ENCODE measurements around the gene OSER1. TPM values are rescaled to one million over a fixed set of nuclear protein-coding genes. Genes with fewer than 3 reads are reported as not detected.

Gene OSER1
- total and polyA plus RNA-seq, 9 of the 15 experiments (the other 6 are each of a cell fraction or from before 2014, with no cell fraction given): 15.5 to 57.3 (median 19.9) TPM

DNA sequence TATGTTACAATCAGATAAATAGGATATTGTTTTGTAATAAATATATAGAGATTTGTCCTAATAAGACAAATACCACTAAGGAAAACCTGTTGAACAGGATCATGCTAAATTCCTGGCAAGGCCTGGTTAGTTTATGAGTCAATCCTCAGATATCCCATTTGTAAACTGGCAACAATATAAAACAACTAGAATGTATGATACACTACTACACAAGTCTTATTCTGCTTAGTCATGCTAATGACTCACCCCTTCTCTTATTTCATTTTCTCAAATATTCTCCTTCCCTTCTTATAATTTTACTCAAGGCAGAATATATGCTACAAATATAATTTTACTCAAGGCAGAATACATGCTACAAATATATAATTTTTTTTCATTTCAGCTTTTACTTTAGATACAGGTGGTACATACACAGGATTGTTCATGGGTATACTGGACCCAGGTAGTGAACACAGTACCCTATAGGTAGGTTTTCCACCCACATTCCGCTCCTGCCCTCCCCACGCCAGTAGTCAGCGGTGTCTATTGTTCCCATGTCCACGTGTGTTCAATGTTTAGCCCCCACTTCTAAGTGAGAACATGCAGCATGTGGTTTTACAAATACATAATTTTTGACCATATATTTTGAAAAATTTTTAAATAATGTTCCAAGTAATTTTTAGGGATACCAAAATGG is 6.3 kb downstream of the OSER1 start (continued):
- TF ChIP-seq, protein P1, sequence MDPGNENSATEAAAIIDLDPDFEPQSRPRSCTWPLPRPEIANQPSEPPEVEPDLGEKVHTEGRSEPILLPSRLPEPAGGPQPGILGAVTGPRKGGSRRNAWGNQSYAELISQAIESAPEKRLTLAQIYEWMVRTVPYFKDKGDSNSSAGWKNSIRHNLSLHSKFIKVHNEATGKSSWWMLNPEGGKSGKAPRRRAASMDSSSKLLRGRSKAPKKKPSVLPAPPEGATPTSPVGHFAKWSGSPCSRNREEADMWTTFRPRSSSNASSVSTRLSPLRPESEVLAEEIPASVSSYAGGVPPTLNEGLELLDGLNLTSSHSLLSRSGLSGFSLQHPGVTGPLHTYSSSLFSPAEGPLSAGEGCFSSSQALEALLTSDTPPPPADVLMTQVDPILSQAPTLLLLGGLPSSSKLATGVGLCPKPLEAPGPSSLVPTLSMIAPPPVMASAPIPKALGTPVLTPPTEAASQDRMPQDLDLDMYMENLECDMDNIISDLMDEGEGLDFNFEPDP (CRISPR knock-in tag; IDR thresholded peaks at IDR 0.05): no peak
- TF ChIP-seq, protein P2, sequence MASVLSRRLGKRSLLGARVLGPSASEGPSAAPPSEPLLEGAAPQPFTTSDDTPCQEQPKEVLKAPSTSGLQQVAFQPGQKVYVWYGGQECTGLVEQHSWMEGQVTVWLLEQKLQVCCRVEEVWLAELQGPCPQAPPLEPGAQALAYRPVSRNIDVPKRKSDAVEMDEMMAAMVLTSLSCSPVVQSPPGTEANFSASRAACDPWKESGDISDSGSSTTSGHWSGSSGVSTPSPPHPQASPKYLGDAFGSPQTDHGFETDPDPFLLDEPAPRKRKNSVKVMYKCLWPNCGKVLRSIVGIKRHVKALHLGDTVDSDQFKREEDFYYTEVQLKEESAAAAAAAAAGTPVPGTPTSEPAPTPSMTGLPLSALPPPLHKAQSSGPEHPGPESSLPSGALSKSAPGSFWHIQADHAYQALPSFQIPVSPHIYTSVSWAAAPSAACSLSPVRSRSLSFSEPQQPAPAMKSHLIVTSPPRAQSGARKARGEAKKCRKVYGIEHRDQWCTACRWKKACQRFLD (CRISPR knock-in tag; IDR thresholded peaks at IDR 0.05): no peak
- TF ChIP-seq, protein P3, sequence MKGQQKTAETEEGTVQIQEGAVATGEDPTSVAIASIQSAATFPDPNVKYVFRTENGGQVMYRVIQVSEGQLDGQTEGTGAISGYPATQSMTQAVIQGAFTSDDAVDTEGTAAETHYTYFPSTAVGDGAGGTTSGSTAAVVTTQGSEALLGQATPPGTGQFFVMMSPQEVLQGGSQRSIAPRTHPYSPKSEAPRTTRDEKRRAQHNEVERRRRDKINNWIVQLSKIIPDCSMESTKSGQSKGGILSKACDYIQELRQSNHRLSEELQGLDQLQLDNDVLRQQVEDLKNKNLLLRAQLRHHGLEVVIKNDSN (CRISPR knock-in tag; IDR thresholded peaks at IDR 0.05): no peak
- TF ChIP-seq ARID1B (IDR thresholded peaks at IDR 0.05) (peak; percentile 79), CAMTA2 (CRISPR knock-in tag; conservative IDR thresholded peaks at IDR 0.05) (no peak), TCFL5 (CRISPR knock-in tag; conservative IDR thresholded peaks at IDR 0.05) (no peak), ZFX (CRISPR knock-in tag; IDR thresholded peaks at IDR 0.05) (no peak), ZNF12 (CRISPR knock-in tag; IDR thresholded peaks at IDR 0.05) (no peak)
- TF ChIP-seq, protein P4, sequence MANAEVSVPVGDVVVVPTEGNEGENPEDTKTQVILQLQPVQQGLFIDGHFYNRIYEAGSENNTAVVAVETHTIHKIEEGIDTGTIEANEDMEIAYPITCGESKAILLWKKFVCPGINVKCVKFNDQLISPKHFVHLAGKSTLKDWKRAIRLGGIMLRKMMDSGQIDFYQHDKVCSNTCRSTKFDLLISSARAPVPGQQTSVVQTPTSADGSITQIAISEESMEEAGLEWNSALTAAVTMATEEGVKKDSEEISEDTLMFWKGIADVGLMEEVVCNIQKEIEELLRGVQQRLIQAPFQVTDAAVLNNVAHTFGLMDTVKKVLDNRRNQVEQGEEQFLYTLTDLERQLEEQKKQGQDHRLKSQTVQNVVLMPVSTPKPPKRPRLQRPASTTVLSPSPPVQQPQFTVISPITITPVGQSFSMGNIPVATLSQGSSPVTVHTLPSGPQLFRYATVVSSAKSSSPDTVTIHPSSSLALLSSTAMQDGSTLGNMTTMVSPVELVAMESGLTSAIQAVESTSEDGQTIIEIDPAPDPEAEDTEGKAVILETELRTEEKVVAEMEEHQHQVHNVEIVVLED (CRISPR knock-in tag; IDR thresholded peaks at IDR 0.05): no peak
- TF ChIP-seq, protein P5, sequence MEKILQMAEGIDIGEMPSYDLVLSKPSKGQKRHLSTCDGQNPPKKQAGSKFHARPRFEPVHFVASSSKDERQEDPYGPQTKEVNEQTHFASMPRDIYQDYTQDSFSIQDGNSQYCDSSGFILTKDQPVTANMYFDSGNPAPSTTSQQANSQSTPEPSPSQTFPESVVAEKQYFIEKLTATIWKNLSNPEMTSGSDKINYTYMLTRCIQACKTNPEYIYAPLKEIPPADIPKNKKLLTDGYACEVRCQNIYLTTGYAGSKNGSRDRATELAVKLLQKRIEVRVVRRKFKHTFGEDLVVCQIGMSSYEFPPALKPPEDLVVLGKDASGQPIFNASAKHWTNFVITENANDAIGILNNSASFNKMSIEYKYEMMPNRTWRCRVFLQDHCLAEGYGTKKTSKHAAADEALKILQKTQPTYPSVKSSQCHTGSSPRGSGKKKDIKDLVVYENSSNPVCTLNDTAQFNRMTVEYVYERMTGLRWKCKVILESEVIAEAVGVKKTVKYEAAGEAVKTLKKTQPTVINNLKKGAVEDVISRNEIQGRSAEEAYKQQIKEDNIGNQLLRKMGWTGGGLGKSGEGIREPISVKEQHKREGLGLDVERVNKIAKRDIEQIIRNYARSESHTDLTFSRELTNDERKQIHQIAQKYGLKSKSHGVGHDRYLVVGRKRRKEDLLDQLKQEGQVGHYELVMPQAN (IDR thresholded peaks at IDR 0.05; ENCODE audit: borderline replicate concordance): no peak
- TF ChIP-seq, protein P6, sequence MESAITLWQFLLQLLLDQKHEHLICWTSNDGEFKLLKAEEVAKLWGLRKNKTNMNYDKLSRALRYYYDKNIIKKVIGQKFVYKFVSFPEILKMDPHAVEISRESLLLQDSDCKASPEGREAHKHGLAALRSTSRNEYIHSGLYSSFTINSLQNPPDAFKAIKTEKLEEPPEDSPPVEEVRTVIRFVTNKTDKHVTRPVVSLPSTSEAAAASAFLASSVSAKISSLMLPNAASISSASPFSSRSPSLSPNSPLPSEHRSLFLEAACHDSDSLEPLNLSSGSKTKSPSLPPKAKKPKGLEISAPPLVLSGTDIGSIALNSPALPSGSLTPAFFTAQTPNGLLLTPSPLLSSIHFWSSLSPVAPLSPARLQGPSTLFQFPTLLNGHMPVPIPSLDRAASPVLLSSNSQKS (CRISPR knock-in tag; IDR thresholded peaks at IDR 0.05): no peak
- TF ChIP-seq, protein P7, sequence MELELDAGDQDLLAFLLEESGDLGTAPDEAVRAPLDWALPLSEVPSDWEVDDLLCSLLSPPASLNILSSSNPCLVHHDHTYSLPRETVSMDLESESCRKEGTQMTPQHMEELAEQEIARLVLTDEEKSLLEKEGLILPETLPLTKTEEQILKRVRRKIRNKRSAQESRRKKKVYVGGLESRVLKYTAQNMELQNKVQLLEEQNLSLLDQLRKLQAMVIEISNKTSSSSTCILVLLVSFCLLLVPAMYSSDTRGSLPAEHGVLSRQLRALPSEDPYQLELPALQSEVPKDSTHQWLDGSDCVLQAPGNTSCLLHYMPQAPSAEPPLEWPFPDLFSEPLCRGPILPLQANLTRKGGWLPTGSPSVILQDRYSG (tag; conservative IDR thresholded peaks at IDR 0.05; ENCODE audit: low read depth): no peak
- TF ChIP-seq, protein P8, sequence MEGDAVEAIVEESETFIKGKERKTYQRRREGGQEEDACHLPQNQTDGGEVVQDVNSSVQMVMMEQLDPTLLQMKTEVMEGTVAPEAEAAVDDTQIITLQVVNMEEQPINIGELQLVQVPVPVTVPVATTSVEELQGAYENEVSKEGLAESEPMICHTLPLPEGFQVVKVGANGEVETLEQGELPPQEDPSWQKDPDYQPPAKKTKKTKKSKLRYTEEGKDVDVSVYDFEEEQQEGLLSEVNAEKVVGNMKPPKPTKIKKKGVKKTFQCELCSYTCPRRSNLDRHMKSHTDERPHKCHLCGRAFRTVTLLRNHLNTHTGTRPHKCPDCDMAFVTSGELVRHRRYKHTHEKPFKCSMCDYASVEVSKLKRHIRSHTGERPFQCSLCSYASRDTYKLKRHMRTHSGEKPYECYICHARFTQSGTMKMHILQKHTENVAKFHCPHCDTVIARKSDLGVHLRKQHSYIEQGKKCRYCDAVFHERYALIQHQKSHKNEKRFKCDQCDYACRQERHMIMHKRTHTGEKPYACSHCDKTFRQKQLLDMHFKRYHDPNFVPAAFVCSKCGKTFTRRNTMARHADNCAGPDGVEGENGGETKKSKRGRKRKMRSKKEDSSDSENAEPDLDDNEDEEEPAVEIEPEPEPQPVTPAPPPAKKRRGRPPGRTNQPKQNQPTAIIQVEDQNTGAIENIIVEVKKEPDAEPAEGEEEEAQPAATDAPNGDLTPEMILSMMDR (IDR thresholded peaks at IDR 0.05 in 2 of 3, conservative IDR thresholded peaks at IDR 0.05 in 1 of 3; ENCODE audit: insufficient read depth in 2 of 3, low read depth in 1 of 3, low read length in 3 of 3): no peak
